Gastroesophageal sphincter (tissue), 3 donors: ENCODE measurements around the gene KCNIP4.

Experiments used
- CTCF ChIP-seq, 4 experiments: fragments of 200-600 bp in 2 of 4; fragments of 450-650 bp in 2 of 4; sonication (generic) in 1 of 4; IDR thresholded peaks; one replicate each; pipeline ENCODE4 v1.5.1; 2017 to 2019; ENCODE audit warnings: antibody characterized with exemption in 4 of 4, mild to moderate bottlenecking in 2 of 4, moderate library complexity in 2 of 4
- POLR2A ChIP-seq, 2 donors: fragments of 450-650 bp; IDR thresholded peaks; one replicate each; pipeline ENCODE4 v1.6.1; 2017; ENCODE audit warnings: antibody characterized with exemption in 2 of 2, mild to moderate bottlenecking in 2 of 2, moderate library complexity in 1 of 2
- POLR2AphosphoS5 ChIP-seq: sonication (generic); formaldehyde crosslinking; IDR thresholded peaks from one replicate; pipeline ENCODE4 v1.6.1; 2017; ENCODE audit warnings: antibody characterized with exemption

GRCh38 chr4:21167711-21168110, 780.9 kb downstream of the KCNIP4 start:
- no peak for TF ChIP-seq CTCF (IDR thresholded peaks at IDR 0.05)
- no peak for TF ChIP-seq POLR2AphosphoS5
- TF ChIP-seq POLR2A (IDR thresholded peaks at IDR 0.05) = no peak
